ENCODE measurements around the gene ASB11. TPM values are rescaled to one million over a fixed set of nuclear protein-coding genes. Genes with fewer than 3 reads are reported as not detected.

ASB11 gene
- total RNA-seq, 2 experiments from 2014 or later: not detected

DNA sequence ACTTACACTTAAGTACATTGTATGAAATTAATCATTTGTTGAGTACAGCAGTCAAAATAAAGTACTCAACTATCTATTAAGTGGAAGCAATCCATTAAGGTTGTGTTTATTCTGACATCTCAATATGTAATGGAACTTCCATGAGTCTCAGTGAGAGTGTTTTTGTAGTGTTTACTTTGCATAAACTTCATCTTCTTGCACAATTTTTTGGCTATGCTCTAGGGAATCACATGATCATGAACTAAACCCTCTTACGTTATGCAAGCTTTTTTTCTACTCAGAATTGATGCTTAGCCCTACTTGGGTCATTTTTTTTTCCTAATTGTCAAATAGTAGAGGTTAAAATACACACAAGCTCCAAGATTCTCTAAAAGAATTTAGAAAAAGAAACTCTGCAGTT lies 41.0 kb upstream of the ASB11 start:
- Histone ChIP-seq H3K36me3 (ENCODE audit: insufficient read depth, low read length) (no peaks in the 10 kb centered on the region), H3K27me3 (ENCODE audit: control insufficient read depth in 1 of 2, insufficient read depth in 2 of 2, low read length in 2 of 2) (no peaks in the 10 kb centered on the region), H3K9me3 (ENCODE audit: control insufficient read depth in 1 of 2, insufficient read depth in 1 of 2, low read length in 2 of 2) (no peaks in the 10 kb centered on the region), H3K4me3 (ENCODE audit: low read length) (no peak overlapping the region), H3K27ac (ENCODE audit: low read depth in 1 of 2, low read length in 2 of 2) (no peak overlapping the region), H3K4me1 (ENCODE audit: insufficient read depth, low read length) (no peaks in the 10 kb centered on the region)
- Mint-ChIP-seq H3K4me1 (ENCODE audit: low read depth) (no peaks in the 10 kb centered on the region), H3K27ac (no peak overlapping the region), H3K27me3 (peaks cover 4% of the 10 kb centered on the region), H3K4me3 (no peak overlapping the region), H3K9me3 (no peaks in the 10 kb centered on the region), H3K36me3 (ENCODE audit: low read depth) (no peaks in the 10 kb centered on the region)
- ATAC-seq (ENCODE audit: poor library complexity) (no peak), DNase-seq (no peak)
- ChIA-PET CTCF (no interaction called here), POLR2A (no interaction called here)
- intact Hi-C loops (cut with DNase I, micrococcal nuclease): no loop called here
- TF ChIP-seq, protein P1, sequence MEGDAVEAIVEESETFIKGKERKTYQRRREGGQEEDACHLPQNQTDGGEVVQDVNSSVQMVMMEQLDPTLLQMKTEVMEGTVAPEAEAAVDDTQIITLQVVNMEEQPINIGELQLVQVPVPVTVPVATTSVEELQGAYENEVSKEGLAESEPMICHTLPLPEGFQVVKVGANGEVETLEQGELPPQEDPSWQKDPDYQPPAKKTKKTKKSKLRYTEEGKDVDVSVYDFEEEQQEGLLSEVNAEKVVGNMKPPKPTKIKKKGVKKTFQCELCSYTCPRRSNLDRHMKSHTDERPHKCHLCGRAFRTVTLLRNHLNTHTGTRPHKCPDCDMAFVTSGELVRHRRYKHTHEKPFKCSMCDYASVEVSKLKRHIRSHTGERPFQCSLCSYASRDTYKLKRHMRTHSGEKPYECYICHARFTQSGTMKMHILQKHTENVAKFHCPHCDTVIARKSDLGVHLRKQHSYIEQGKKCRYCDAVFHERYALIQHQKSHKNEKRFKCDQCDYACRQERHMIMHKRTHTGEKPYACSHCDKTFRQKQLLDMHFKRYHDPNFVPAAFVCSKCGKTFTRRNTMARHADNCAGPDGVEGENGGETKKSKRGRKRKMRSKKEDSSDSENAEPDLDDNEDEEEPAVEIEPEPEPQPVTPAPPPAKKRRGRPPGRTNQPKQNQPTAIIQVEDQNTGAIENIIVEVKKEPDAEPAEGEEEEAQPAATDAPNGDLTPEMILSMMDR (IDR thresholded peaks at IDR 0.05): no peak

DNA sequence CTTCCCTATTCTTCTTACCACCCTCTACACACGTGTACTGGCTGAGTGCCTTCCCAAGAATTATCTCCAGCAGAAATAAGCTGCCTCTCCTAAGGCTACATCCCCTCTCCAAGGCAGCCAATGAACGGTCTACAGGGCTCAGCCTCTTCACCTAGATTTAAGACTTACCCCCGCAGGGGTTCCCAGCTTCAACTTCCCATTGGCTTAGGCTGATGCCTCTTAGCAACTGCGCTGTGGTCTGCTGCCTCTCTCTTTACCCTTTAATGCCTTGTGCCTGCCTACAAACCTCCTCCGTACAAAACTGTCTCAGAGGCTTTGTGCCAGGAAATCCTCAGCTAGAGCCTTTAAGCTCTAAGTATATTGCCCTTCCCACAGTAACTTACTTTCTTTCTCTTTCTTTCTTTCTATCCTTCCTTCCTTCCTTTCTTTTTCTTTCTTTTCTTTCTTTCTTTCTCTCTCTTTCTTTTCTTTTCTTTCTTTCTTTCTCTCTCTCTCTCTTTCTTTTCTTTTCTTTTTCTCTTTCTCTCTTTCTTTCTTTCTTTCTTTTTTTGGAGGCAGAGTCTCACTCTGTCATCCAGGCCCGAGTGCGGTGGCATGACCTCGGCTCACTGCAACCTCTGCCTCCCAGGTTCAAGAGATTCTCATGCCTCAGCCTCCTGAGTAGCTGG lies 35.0 kb upstream of the ASB11 start:
- ATAC-seq (ENCODE audit: poor library complexity): no peak
- Histone ChIP-seq H3K9me3 (ENCODE audit: control insufficient read depth in 1 of 2, insufficient read depth in 1 of 2, low read length in 2 of 2) (no peaks in the 10 kb centered on the region), H3K4me1 (ENCODE audit: insufficient read depth, low read length) (no peaks in the 10 kb centered on the region), H3K4me3 (ENCODE audit: low read length) (no peak overlapping the region), H3K36me3 (ENCODE audit: insufficient read depth, low read length) (no peaks in the 10 kb centered on the region), H3K27me3 (ENCODE audit: control insufficient read depth in 1 of 2, insufficient read depth in 2 of 2, low read length in 2 of 2) (no peaks in the 10 kb centered on the region), H3K27ac (ENCODE audit: low read depth in 1 of 2, low read length in 2 of 2) (no peak overlapping the region)
- Mint-ChIP-seq H3K36me3 (ENCODE audit: low read depth) (no peaks in the 10 kb centered on the region), H3K4me3 (no peak overlapping the region), H3K27me3 (no peaks in the 10 kb centered on the region), H3K9me3 (no peaks in the 10 kb centered on the region), H3K27ac (no peak overlapping the region), H3K4me1 (ENCODE audit: low read depth) (no peaks in the 10 kb centered on the region)
- ChIA-PET POLR2A (no interaction called here), CTCF (no interaction called here)
- DNase-seq: no peak
- TF ChIP-seq, protein P1 (IDR thresholded peaks at IDR 0.05): no peak
- intact Hi-C loops (cut with DNase I, micrococcal nuclease): no loop called here

DNA sequence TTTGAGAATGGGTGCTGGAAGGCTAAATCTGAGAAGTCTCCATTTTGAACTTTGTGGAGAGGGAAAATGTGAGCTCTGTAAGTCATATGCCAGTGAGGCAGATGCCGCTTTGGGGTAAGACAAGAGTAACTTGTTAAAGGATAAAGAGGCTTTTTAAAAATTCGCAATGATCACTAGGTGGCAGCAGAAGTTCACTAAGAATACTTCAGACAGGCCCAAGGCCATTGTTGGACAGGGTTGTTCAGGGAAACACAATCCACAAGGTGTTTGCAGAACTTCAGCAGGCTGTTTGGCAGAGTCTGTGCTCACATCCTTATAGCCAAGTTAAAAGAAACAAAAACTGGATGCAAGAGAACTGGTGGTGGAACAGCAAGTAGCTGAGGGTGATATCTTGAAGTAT lies 33.6 kb upstream of the ASB11 start:
- Mint-ChIP-seq H3K4me1 (ENCODE audit: low read depth) (no peaks in the 10 kb centered on the region), H3K9me3 (no peaks in the 10 kb centered on the region), H3K27me3 (peaks cover 5% of the 10 kb centered on the region), H3K27ac (no peak overlapping the region), H3K4me3 (no peak overlapping the region), H3K36me3 (ENCODE audit: low read depth) (no peaks in the 10 kb centered on the region)
- ChIA-PET POLR2A (no interaction called here), CTCF (interaction anchor here (1.1 to 1.2 kb wide), 2 partner anchors 9 to 12 kb away, joined by 3 read pairs; no protein-coding TSS in a partner anchor)
- H3K4me1 ChIP-seq (ENCODE audit: insufficient read depth, low read length): no peaks in the 10 kb centered on the region
- no peaks in the 10 kb centered on the region for H3K36me3 ChIP-seq (ENCODE audit: insufficient read depth, low read length)
- peaks cover 0 to 4% of the 10 kb centered on the region in 2 experiments for H3K27me3 ChIP-seq (ENCODE audit: control insufficient read depth in 1 of 2, insufficient read depth in 2 of 2, low read length in 2 of 2)
- DNase-seq: peak in 4 of 14 experiments; percentile 9 to 60 (median 38)
- intact Hi-C loops (cut with DNase I, micrococcal nuclease): loop anchor here in 1 of 2 experiments (2.0 to 10.0 kb wide), 2 partner anchors 120 to 1346 kb away; no protein-coding TSS in a partner anchor
- ATAC-seq (ENCODE audit: poor library complexity): no peak
- TF ChIP-seq, protein P1 (IDR thresholded peaks at IDR 0.05): peak; percentile 56
- H3K27ac ChIP-seq (ENCODE audit: low read depth in 1 of 2, low read length in 2 of 2): no peak overlapping the region
- H3K9me3 ChIP-seq (ENCODE audit: control insufficient read depth in 1 of 2, insufficient read depth in 1 of 2, low read length in 2 of 2): no peaks in the 10 kb centered on the region
- H3K4me3 ChIP-seq (ENCODE audit: low read length): no peak overlapping the region
